SH-SY5Y (cell line): ENCODE measurements around the gene AP1AR.

ENCODE experiments used
- GATA2 ChIP-seq: IDR thresholded peaks from 2 replicates; pipeline ENCODE4 v1.6.1; 2011; ENCODE audit warnings: mild to moderate bottlenecking, low read depth, low read length
- GATA3 ChIP-seq: IDR thresholded peaks from 2 replicates; pipeline ENCODE4 v1.6.1; 2011; ENCODE audit warnings: low read depth, mild to moderate bottlenecking, low read length, moderate library complexity

AP1AR gene

DNA sequence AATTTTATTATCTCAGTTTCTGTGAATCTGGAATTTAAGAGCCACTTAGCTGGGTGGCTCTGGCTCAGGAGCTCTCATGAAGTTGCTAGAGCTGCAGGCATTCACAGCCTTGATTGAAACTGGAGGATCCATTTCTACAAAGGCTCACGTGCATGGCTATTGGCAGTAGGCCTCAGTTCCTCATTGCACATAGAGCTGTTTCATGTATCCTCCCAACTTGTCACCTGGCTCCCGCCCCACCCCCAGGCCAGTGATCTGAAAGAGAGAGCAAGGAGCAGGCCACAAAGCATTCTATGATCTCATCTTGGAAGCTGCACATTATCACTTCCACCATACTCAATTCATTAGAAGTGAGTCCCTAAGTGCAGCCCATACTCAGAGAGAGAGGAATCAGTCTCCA lies 18.5 kb upstream of the AP1AR start:
- TF ChIP-seq GATA2 (no peak), GATA3 (no peak)

DNA sequence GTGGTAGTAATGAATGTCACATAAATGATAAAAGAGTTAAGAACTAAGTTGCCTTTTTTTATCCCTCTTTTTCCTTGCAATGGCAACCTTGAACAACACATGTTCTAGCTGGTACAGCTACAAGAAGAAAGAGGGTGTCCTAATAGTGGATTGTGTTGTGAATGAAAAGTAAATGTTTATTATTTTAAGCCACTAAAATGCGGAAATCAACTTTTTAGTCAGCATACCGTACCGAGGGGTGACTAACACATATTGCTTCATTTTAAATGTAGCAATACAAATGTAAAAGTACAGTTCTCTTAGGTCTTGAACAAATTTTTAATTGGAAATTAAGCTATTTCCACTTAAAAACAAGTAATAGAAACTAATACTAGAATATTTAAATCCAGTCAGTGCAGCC lies 17.7 kb upstream of the AP1AR start:
- TF ChIP-seq GATA2 (no peak), GATA3 (no peak)

DNA sequence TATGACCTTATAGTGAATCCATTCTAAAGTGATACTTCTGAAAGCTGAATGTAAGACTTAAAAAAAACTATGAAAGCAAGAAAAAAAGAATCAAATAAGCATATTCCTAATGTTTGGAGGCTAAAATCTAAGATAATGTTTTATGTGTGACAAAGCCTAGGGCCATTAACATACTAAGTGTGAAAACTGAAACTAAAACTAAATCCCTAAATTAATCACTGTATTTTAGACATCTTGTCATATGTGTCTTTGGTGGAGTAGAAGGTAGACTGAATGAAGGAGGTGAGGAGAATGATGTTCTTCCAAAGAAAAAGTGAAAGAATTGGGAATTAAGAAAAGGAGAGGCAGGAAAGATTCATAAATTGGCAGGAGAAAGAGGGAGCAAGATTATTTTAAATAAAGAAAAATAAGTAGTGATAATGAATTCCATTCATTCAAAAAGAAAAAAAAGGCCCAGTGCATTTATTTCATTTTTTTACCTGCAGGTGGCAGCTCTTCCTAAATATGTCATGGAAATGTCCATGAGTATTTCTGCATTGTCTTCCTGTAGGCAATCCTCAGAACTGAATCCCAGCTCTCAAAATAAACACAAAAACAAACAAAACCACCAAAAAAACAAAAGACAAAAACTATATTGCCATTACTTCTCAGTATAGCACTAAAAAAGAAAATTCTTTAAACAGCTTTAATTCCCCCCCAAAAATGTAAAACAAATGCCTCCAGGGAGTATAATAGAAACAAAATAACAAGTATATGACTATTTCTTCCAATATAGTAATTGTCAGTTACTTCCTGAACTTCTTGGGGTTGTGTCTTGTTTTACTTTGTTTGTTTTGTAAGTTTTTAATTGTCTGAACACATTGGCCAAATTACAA lies 17.0 kb upstream of the AP1AR start:
- TF ChIP-seq GATA3: no peak
- TF ChIP-seq GATA2: no peak

DNA sequence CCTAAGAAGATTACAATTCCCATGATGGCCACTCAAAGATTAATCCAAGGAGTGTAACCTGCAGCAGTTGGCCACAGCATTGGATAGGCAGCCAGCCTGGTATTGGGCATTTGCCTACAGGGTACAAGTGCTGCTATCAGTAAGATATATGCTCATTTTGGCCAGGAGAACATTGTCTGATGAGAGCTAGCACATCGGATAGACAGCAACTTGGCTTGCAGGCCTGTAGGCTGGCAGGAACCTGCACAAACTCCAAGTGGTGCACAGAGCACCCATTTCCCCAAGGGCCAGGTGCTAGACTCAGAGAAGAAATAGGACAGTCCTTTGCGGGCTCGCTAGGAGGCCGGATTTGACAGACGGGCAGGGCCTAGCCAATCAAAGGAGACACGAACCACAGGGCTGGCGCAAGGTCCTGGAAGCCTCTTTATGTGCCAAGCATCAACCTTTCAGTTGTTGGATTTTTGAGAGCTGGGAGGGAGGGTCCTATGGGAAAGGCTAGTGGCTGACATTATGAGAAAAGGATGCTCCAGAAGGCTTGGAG lies 11.7 kb upstream of the AP1AR start:
- TF ChIP-seq GATA2 (no peak), GATA3 (no peak)

DNA sequence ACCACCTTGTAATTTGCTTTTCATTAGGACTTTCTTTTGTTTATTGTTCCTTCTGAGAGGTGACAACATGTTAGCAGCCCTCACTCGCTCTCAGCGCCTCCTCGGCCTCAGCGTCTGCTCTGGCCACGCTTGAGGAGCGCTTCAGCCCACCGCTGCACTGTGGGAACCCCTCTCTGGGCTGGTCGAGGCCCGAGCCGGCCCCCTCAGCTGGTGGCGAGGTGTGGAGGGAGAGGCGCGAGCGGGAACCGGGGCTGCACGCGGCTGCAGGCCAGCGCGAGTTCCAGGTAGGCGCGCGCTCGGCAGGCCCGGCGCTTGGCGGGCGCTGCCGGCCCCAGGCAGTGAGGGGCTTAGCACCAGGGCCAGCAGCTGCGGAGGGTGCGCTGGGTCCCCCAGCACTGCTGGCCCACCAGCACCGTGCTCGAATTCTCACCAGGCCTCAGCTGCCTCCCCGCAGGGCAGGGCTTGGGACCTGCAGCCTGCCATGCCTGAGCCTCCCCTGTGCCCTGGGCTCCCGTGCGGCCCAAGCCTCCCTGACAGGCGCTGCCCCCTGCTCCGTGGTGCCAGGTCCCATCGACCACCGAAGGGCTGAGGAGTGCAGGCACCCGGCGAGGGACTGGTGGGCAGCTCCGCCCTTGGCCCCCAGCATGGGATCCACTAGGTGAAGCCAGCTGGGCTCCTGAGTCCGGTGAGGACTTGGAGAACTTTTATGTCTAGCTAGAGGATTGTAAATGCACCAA lies 9.2 kb upstream of the AP1AR start:
- no peak for TF ChIP-seq GATA2
- no peak for TF ChIP-seq GATA3

DNA sequence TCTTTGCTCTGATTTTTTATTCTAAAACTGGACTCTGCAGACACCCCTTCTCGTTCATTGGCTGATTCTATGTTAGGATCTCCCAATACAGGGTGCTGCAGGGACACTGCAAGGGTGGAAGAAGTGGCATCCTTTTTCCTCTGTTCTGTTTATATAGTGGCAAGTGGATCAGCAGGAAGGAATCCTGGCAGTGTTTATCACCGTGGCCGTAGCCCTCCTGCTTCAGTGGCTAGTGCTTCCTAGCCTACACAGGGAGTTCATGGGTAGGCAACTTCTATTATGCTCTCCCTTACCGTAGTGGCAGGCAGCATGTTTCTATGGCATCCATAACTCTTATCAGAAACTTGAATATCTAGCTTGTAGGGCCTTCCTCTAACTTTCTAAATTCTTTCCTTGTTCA lies 6.4 kb upstream of the AP1AR start:
- TF ChIP-seq GATA3 (no peak), GATA2 (no peak)

DNA sequence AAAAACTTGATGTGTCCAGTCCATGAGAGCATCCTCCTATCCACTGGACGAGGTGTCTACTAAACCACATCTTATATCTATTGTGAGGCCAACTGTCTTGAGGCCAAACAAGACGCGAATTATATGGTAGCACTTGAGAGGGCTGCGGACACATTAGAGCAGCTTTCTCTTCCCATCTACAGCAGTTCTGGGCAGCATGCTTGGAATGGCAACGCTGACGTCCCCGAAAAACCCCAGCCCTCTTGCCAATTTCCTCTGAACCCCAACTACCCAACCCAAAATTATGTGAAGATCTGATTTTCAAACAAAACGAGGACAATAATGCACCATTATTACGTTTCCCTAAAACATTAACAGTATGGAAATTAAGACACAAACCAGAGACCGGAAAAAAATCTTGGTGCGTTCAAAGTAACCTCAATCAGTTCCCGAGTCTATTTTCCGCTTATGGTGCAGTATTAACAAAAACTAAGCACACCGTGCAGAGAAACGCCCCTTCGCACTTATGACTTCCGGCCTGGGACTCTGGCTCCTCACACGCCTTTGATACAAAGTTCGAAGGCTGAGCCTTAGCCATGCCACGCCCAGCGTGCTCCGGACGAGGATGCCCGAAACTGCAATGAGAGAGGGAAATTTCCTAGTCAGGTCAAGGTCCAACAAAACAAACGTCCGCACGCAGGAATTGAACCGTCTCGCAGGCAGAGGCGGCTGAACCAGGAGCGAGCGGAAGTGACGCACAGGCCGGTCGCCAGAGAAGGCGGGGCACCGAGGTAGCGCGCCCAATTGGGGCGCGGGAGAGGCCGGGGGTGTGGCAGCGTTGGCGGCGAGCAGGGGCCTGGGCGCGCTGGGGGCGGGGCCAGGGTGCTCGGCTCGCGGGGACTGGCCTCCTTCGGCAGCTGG lies 458 bp upstream of the AP1AR start:
- no peak for TF ChIP-seq GATA2

DNA sequence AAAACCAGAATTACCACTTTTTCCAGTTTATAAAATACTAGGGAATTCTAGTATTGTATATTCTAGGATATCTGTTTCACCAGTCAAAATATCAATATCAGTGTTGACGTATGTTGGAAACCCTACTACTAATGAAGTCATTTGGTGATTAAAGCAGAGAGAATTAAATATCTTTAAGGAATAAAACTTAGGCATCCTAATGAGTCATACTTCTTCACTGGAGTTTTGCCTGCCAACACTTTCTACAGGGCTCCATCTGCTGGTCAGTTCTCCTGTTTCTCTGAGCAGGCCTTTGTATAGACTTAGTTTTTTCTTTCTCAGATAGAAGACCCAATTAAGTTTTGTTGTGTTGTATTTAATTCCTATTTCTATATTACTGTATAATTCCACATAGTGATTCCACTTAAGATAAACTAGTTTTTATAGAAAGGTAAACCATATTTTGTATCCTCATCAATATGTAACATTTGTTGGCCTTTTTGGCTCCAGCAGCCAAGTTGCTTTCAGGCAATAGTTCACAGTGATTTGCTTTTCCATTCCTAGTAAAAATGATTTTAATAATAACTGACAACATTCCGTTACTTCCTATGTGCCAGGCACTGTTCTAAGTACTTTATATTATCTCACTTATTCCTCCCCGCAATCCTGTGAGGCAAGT lies 3.5 kb downstream of the AP1AR start:
- TF ChIP-seq GATA2 (no peak), GATA3 (no peak)

DNA sequence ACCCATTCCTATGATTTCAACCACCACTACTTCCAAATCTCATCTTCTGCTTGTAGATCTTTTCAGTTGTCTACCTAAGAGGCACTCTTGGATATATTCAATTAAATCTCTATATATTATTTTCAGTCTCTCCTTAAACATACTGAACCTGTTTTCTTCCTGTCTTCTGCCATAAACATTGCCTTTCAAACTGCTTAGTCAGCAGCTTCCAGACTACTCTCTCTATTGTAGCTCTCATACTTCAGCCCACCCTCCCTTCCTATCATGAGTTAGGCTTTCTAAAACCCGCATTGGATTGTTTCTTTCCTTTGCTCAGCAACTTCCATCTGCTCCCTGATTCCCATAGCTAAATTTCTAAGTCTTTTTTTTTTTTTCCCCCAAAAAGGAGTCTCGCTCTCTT lies 4.5 kb downstream of the AP1AR start:
- TF ChIP-seq GATA3 (no peak), GATA2 (no peak)

DNA sequence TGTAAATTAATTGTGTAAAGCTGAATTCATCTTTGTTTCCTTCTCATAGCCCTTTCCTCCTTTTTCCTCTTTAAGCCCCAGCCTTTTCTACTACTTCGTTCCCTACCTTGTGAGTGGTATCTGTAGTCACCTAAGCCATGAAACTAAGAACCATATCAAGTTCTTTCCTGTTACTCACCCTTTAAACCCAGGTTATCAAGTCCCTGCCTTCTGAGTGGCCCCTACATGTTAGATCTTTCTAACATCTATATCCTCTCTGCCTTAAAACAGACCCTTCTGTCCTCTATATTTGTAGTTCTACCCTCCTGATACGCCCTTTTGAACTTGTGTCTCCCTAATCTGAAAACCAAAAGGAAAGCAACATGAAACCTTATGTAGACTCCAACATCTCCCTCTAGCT lies 7.2 kb downstream of the AP1AR start:
- TF ChIP-seq GATA2 (no peak), GATA3 (no peak)

DNA sequence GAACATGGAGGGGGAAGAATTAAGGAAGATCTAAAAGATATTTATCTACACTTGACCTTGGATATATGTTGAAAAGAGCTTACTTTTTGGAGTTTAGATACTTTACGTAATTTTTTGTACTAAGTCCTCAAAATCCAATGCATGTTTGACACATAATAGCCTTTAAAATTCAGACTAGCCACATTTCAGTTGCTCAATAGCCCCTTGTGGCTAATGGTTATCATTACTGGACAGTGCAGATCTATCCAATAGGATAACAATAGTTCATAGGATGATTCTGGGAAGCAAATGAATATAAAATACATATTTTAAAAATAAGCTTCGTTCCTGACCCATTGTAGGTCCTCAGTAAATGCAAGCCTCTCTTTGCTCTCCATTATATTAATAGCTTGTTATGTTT lies 13.8 kb downstream of the AP1AR start:
- TF ChIP-seq GATA3: no peak
- no peak for TF ChIP-seq GATA2

DNA sequence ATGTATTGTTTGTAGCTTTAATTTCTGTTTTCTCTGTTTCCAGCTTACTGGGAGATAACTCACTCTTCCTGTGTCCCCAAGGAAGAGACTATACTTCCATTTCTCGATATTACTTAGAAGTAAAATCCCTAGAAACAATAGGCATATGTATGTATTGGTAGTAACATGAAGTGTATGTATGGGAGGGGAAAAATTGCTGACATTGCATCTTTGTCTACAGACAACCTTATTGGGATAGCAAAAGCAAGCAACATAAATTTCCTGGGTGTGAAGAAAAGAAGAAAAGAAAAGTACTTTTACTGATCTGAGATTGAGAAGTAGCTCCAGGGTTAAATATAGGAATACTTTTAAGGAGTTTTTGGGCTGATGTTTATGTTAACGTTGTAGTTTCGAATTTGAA lies 15.4 kb downstream of the AP1AR start:
- no peak for TF ChIP-seq GATA2
- no peak for TF ChIP-seq GATA3

DNA sequence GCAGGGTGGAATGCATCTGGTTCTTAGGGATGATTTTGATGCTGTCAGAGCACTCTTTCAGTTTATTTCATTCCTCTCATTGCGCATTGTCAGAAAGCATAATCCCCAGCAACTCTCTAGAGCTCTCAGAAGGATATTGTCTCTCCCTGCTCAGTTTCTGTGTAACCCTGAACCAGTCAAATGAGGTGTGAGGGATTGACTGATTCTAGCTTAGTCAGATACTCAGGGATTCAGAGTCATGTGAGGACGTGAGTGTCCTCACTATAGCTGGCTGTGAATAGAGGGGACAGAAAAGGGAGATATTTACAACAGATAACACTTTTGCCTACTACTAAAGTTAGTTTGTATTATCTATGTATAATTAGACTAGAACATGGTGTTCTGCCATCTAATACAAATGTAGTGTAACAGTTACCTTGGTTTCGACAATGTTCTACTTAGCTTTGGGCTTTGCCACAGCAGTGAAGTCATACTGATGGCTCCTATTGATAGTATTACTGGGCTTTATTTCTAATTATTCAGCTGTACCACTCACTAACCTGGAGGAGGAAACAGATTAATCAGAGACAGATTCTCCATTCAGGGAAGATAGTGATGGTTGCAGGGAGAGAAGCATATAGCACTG lies 19.5 kb downstream of the AP1AR start:
- no peak for TF ChIP-seq GATA3
- TF ChIP-seq GATA2: no peak

DNA sequence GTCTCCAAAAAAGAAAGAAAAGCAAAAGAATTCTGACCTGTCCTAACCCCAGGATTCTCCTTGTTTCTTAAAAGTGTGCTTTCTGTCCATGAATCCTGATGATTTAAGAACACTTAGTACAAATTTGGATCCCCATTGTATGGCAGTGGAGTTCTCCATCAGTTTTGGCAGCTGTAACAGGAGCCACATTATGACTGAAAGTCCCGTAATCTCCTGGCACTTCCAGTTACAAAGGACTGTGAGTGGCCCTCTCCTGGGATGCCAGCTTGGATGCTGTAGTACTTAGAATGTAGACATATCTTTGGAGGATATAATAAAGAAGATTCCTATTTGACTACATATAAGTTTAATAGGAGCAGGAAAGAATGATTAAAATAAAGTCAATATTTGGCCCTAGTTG lies 20.6 kb downstream of the AP1AR start:
- TF ChIP-seq GATA3 (no peak), GATA2 (no peak)
